Measurements from ENCODE around the gene SIL1.
A peak's percentile ranks its signal among the peaks of the same experiment; 100 is the strongest.

The SIL1 gene

DNA sequence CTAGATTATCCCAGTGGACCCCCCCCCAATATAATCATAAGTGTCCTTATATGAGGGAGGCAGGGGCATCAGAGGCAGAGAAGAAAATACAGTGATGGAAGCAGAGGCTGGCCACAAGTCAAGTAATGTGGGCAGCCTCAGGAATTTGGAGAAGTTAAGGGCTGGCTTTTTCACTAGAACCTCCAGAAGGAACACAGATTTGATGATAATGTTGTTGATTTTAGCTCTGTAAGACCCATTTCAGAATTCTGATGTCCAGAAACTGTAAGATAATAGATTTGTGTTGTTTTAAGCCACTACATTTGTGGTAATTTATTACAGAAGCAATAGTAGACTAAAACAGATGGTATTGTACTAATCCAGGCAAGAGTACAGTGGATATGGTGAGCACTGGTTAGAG is 286.7 kb downstream of the SIL1 start:
- DNase-seq: peak; percentile 51

- DNase-seq: peak; percentile 30
These were observed 287.5 kb downstream of the SIL1 start for GRCh38 chr5:138910546-138911185.

DNA sequence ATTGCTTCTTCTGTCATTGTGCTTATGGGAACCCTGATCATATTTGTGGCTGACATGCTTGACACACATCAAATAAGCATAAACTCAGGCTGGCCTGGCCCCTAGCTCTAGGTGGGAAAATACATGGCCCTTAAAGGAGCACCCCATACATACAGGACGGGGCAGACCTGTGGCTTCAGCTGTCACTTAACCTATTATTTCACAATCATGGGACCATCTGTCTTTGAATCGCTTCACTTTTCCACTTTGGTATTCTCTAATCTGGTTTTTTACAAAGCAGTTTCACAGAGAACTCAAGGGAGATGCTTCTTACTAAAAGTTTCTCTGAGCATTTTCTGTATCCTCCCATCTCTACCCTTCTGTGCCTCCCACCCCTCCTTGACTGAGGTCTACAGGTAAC is 288.4 kb downstream of the SIL1 start:
- DNase-seq: no peak

GRCh38 chr5:138905541-138905940 is 292.6 kb downstream of the SIL1 start:
- DNase-seq: peak; percentile 78

DNA sequence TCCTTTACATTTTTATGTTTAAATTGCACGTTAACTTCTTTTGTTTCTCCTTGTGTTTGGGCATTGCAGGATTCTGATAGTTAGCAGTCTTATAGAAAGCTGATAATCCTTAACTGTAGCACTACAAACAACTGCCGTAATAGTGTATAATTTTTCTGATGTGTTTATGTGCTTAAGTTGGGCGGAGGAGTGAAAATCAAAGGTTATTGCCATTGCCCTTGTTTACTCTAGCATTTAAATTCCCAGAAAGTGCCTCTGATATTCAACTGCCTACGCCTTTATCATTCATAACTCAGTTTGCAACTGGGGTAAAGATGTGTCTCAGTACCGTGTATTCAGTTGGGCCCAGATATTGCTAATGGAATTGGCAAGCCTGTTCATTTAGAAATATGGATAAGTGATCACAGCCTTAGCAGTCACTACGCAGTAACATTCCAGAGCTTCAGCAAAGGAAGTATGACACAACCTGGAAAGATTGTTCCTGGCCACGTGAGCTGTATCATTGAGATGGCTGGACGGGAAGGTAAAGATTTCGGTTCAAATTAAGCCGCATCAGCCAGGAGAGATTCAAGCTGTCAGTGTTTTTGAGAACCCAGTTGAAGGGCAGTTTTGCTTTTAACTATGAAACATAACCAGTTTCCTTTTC is 294.9 kb downstream of the SIL1 start:
- DNase-seq: peak; percentile 37

DNA sequence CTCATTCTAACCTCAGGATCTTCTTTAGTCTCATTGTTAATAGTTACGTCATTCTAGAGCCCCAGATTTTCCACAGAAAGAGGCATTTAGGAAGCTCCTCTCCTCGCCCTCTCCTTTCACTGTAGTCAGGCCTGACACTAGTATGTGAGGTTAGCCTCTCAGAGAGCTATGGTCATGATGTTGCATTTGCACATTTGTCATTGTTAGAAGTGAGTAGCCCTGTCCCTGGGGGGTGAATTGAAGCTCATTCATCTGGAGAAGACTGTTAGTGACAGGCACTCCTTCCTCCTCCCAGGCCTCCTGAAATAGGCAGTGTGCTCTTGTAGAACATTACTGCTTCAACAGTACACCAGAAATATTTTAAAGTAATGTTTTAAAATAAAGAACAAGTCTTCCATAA is 296.5 kb downstream of the SIL1 start:
- no peak for DNase-seq

DNA sequence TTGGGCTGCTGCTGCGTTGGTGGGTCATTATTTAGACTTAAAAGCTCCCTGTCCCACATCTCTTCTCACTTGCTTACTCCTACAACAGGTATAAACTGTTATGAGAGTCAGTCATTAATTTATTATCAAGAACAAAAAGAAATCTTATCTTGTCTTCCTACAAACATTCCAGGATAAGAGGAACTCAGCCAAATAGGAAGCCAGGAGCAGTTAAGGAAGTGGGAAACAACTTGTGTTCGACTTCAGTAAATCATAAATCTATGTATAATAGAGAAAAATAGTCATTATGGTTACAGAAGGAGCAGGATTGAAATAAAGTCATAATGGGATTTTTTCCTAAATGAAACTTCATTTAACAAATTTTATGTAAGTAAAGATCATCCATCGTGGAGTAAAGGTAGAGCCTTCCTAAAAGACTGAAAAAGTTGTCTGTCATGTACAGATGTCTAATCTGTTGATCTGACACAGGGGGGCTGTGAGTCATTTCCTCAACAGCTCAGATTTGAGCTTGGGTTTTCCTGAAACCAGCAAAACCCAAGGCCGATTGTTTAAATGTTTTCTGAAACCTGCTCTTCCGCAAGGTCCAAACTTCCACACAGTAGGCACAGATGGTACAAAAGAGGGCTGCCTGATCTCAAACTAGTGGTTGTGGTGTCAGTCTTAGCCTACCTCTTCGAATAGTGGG is 297.7 kb downstream of the SIL1 start:
- peak; percentile 35 for DNase-seq

DNA sequence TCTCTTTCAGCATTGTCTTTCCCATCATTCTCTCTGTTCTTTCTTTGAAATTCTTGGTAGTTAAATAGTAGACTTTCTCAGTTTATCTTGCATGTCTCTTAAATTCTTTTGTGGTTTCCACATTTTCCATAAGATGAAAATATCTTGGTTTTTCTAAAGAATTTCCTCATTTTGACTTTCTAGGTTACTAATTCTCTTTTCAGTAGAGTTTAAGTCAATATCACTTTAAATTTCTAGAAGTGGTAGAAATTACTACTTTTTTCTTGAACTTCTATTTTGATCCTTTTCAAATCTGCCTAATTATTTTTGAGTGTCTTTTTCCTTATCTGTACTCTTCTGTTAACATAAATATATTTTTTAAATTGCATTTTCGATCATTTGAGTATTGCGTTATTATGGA is 299.4 kb downstream of the SIL1 start:
- no peak for DNase-seq

DNA sequence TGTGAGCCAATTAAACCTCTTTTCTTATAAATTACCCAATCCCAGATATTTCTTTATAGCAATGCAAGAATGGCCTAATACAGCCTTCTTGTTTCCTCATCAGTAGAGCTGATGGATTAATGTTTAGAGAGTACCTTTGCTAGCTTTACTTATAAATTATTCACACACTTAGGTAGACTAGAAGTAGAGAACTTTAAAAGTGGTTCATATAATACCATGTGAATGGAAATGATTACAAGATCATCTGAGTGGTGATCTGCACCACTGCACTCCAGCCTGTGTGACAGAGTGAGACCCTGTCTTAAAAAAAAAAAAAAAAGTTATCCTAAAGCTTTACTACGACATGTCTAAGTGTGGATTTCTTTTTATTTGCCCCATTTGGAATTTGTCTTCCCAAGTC is 299.9 kb downstream of the SIL1 start:
- no peak for DNase-seq

Data from fibroblast of skin of scalp (primary cell).